Muscle of back (tissue), 11 donors: Measurements from ENCODE around the gene TPGS2. TPM values are rescaled to one million over a fixed set of nuclear protein-coding genes. Genes with fewer than 3 reads are reported as not detected.
"Not testable (repeated sequence)": the region's sequence is repeated elsewhere in the genome, so short reads cannot be mapped to it uniquely, and the experiment has no call there.

Experiments
- DNase-seq, 3 donors: peaks; one replicate each; pipeline versions ENCODE4 v3.0.0 to v3.0.0-alpha.2; 2013
- polyA plus RNA-seq, 10 donors: library from polyadenylated mRNA; unstranded; fragments of 120-200 nt; gene quantifications; one replicate each; pipeline ENCODE4 v1.2.1, GENCODE V29; 2013; ENCODE audit not compliant: insufficient read length in 10 of 10

The TPGS2 gene
- polyA plus RNA-seq, 10 donors, result 40.2 to 63.8 (median 46.5) TPM

- no peak for DNase-seq
Measured at GRCh38 chr18:36780748-36781147, 48.1 kb downstream of the TPGS2 start.

- DNase-seq, result no peak
Measured at GRCh38 chr18:36777566-36777965, 51.2 kb downstream of the TPGS2 start.

GRCh38 chr18:36776650-36777049 lies 52.2 kb downstream of the TPGS2 start:
- no peak for DNase-seq

GRCh38 chr18:36775396-36775795 lies 53.4 kb downstream of the TPGS2 start:
- DNase-seq, result no peak

GRCh38 chr18:36772241-36772723 lies 56.5 kb downstream of the TPGS2 start:
- no peak for DNase-seq

- no peak for DNase-seq
Measured at GRCh38 chr18:36771245-36771644, 57.6 kb downstream of the TPGS2 start.

- DNase-seq, result no peak
Measured at GRCh38 chr18:36770315-36770946, 58.4 kb downstream of the TPGS2 start.

GRCh38 chr18:36769611-36770314 lies 59.0 kb downstream of the TPGS2 start:
- no peak for DNase-seq

- DNase-seq, result no peak
Measured at GRCh38 chr18:36769172-36769571, 59.6 kb downstream of the TPGS2 start.

- DNase-seq, result peak in 1 of 3 donors; percentile 14
Measured at GRCh38 chr18:36766836-36767235, 62.0 kb downstream of the TPGS2 start.

GRCh38 chr18:36762965-36763364 lies 65.8 kb downstream of the TPGS2 start:
- DNase-seq, result not testable (repeated sequence)

- no peak for DNase-seq
Measured at GRCh38 chr18:36762074-36762473, 66.7 kb downstream of the TPGS2 start.

GRCh38 chr18:36761186-36761698 lies 67.6 kb downstream of the TPGS2 start:
- DNase-seq, result no peak

GRCh38 chr18:36760598-36760997 lies 68.2 kb downstream of the TPGS2 start:
- DNase-seq, result no peak

- no peak for DNase-seq
Measured at GRCh38 chr18:36759167-36759776, 69.5 kb downstream of the TPGS2 start.

- DNase-seq, result peak in 2 of 3 donors; percentile 2 to 39
Measured at GRCh38 chr18:36758623-36759022, 70.2 kb downstream of the TPGS2 start.

GRCh38 chr18:36757991-36758390 lies 70.8 kb downstream of the TPGS2 start:
- DNase-seq, result peak in 2 of 3 donors; percentile 36 to 56

- DNase-seq, result peak; percentile 55 to 75 (median 63)
Measured at GRCh38 chr18:36757081-36757480, 71.7 kb downstream of the TPGS2 start.

- DNase-seq, result peak; percentile 15 to 48 (median 39)
Measured at GRCh38 chr18:36756242-36756641, 72.6 kb downstream of the TPGS2 start.

- DNase-seq, result no peak
Measured at GRCh38 chr18:36752929-36753865, 75.6 kb downstream of the TPGS2 start.

GRCh38 chr18:36745219-36745975 lies 83.4 kb downstream of the TPGS2 start:
- no peak for DNase-seq
